RWPE1 (cell line): ENCODE results near the gene RPL31.

Experiments used
- CTCF ChIA-PET: fragments of 350-600 bp; sonication (Branson Sonifier 250); formaldehyde crosslinking; extraction: SDS; loops from one replicate; lab custom pipeline; 2021; lab: Yijun Ruan, JAX
- POLR2A ChIA-PET: fragments of 400-600 bp; formaldehyde crosslinking; extraction: SDS; loops from one replicate; lab custom pipeline; 2020; ENCODE audit warnings: antibody characterized with exemption; ENCODE audit not compliant: low non-redundant PET; lab: Yijun Ruan, JAX
- DNase-seq: peaks from one replicate; pipeline ENCODE4 v3.0.0; 2012; ENCODE audit warnings: low spot score
- H3K27ac ChIP-seq: fragments of 450-650 bp; 2 replicates; pipeline ENCODE4 v1.5.1; 2017
- CTCF ChIP-seq: fragments of 450-650 bp; conservative IDR thresholded peaks from 2 replicates; pipeline ENCODE4 v1.5.1; 2017; ENCODE audit warnings: low read depth, mild to moderate bottlenecking

Gene RPL31

DNA sequence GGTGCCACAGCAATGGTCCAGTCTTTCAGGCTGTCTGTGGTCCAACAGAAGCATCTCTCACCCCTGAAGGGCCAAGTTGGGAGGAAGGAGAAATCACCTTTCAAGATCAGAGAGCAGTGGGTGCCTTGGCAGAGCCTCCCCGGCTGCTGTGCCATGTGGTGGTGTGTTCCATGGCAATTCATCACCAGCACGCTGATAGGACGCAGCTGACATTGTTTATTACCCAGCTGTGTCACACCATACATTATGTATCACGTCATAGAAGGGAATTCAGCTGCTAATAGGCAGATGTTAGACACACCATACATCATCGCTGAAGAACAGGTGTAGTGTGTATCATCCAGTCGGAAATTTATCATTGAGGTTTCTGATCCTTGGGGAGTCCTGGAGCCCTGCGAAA lies 29.6 kb upstream of the RPL31 start:
- no peak for TF ChIP-seq CTCF
- ChIA-PET POLR2A (no interaction called here), CTCF (no interaction called here)
- no peak for DNase-seq
- no peak overlapping the region for H3K27ac ChIP-seq

- DNase-seq = no peak
- H3K27ac ChIP-seq = no peak overlapping the region
- TF ChIP-seq CTCF = no peak
- CTCF ChIA-PET = no interaction called here
- POLR2A ChIA-PET = no interaction called here
These were observed 27.2 kb upstream of the RPL31 start for GRCh38 chr2:100974712-100975520.

- H3K27ac ChIP-seq = no peak overlapping the region
- DNase-seq = no peak
- POLR2A ChIA-PET = no interaction called here
- TF ChIP-seq CTCF = no peak
- CTCF ChIA-PET = no interaction called here
These were observed 26.6 kb upstream of the RPL31 start for GRCh38 chr2:100975521-100975785.

DNA sequence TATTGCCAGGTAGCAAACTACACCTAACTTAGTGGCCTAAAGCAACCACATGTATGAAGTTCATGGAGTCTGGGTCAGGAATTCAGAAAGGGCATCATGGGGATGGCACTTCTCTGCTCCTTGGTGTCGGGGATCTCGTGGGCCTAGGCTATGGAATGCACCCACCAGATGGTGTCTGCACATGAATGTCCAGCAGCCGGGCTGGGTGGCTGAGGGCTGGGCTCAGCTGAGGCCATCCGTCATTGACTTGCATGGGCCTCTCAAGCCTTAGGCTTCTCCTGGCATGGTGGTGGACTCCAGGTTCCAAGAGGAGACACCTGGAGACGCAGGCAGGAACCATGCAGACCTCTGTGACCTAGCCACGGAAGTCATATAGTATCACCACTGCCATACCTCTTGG lies 26.0 kb upstream of the RPL31 start:
- POLR2A ChIA-PET = no interaction called here
- CTCF ChIA-PET = no interaction called here
- H3K27ac ChIP-seq = no peak overlapping the region
- no peak for TF ChIP-seq CTCF
- no peak for DNase-seq

GRCh38 chr2:100976645-100977391 lies 25.3 kb upstream of the RPL31 start:
- TF ChIP-seq CTCF = no peak
- no peak overlapping the region for H3K27ac ChIP-seq
- POLR2A ChIA-PET = no interaction called here
- CTCF ChIA-PET = interaction anchor here (0.7 kb wide), 1 partner anchor 9 kb away, joined by 3 read pairs; no protein-coding TSS in a partner anchor
- DNase-seq = no peak

GRCh38 chr2:100977511-100977910 lies 24.6 kb upstream of the RPL31 start:
- CTCF ChIA-PET = interaction anchor here (0.6 kb wide), 1 partner anchor 641 kb away, joined by 4 read pairs; no protein-coding TSS in a partner anchor
- no peak overlapping the region for H3K27ac ChIP-seq
- POLR2A ChIA-PET = no interaction called here
- TF ChIP-seq CTCF = no peak
- no peak for DNase-seq
